Endothelial cell (in vitro differentiated cells): ENCODE results near the gene B9D1. TPM values are rescaled to one million over a fixed set of nuclear protein-coding genes. Genes with fewer than 3 reads are reported as not detected.

Experiments used
- DNase-seq: peaks from one replicate; pipeline ENCODE4 v3.0.0; 2021; ENCODE audit warnings: low spot score
- H3K27ac Mint-ChIP-seq: one replicate; pipeline ENCODE4 v1.8.0; 2021; ENCODE audit warnings: mixed read lengths, inconsistent platforms; ENCODE audit not compliant: unreplicated experiment
- H3K27me3 Mint-ChIP-seq: one replicate; pipeline ENCODE4 v1.8.0; 2021; ENCODE audit warnings: mild to moderate bottlenecking, moderate library complexity, mixed read lengths, inconsistent platforms; ENCODE audit not compliant: unreplicated experiment
- H3K36me3 Mint-ChIP-seq: one replicate; pipeline ENCODE4 v1.8.0; 2021; ENCODE audit warnings: mild to moderate bottlenecking, low read depth, mixed read lengths, inconsistent platforms; ENCODE audit not compliant: unreplicated experiment
- H3K4me1 Mint-ChIP-seq: one replicate; pipeline ENCODE4 v1.8.0; 2021; ENCODE audit warnings: mild to moderate bottlenecking, mixed read lengths, inconsistent platforms; ENCODE audit not compliant: unreplicated experiment
- H3K4me3 Mint-ChIP-seq: one replicate; pipeline ENCODE4 v1.8.0; 2021; ENCODE audit warnings: mild to moderate bottlenecking, mixed read lengths, inconsistent platforms; ENCODE audit not compliant: unreplicated experiment
- H3K9me3 Mint-ChIP-seq: one replicate; pipeline ENCODE4 v1.8.0; 2021; ENCODE audit warnings: mixed read lengths, inconsistent platforms; ENCODE audit not compliant: unreplicated experiment
- CTCF ChIP-seq: fragments of 200-600 bp; sonication (generic); IDR thresholded peaks from one replicate; pipeline ENCODE4 v1.5.0; 2021; ENCODE audit warnings: antibody characterized with exemption; ENCODE audit not compliant: unreplicated experiment
- total RNA-seq: library from RNA; stranded (reverse); fragmentation: NEBNext Ultra II Directional; extraction: Animal tissue kit (Norgen Biotek cat#: 25700); gene quantifications from one replicate; pipeline ENCODE4 v1.2.1, GENCODE V29; 2021; ENCODE audit not compliant: unreplicated experiment

Gene B9D1
- total RNA-seq, 1 donor from 2014 or later = 6.2 TPM

- Mint-ChIP-seq H3K27ac (peak within 1 kb of the TSS; percentile 98), H3K4me1 (peaks cover 14% of the 10 kb centered on the region), H3K27me3 (peaks cover 7% of the 10 kb centered on the region), H3K4me3 (peak within 1 kb of the TSS; percentile 99), H3K36me3 (peaks cover 20% of the 10 kb centered on the region), H3K9me3 (no peaks in the 10 kb centered on the region)
- TF ChIP-seq CTCF = no peak
- no peak for DNase-seq
These were observed 16.2 kb upstream of the B9D1 start, which contains the start of gene MAPK7 for GRCh38 chr17:19378416-19379360. Gene MAPK7 (plus strand): TSS chr17:19378498. CDS start chr17:19378901, 403 bp downstream.

GRCh38 chr17:19377602-19378415, 15.3 kb upstream of the B9D1 start:
- DNase-seq = peak; percentile 98
- Mint-ChIP-seq H3K27ac (peak overlapping the region; percentile 98), H3K27me3 (peaks cover 7% of the 10 kb centered on the region), H3K4me3 (peak overlapping the region; percentile 99), H3K4me1 (peaks cover 14% of the 10 kb centered on the region), H3K9me3 (no peaks in the 10 kb centered on the region), H3K36me3 (peaks cover 13% of the 10 kb centered on the region)
- TF ChIP-seq CTCF = no peak

- DNase-seq = no peak
These were observed 14.3 kb upstream of the B9D1 start for GRCh38 chr17:19376811-19377210.

DNA sequence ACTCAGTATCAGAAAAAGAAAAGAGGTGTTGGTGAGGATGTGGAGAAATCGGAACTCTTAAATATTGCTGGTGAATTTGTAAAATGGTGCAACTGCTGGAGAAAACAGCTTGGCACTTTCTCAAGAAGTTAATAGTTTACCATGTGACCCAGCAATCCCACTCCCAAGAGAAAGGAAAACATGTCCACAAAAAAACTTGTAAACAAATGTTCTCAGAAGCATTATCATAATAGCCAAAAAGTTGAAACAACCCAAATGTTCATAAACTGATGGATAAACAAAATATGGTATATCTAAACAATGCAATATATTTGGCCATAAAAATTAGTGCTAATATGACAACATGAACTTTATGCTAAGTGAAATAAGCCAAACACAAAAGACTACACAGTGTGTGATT, 13.2 kb upstream of the B9D1 start:
- no peak for TF ChIP-seq CTCF
- peaks cover 12% of the 10 kb centered on the region for H3K36me3 Mint-ChIP-seq

More at GRCh38 chr17:19376811-19377210, 14.3 kb upstream of the B9D1 start:
- no peak for TF ChIP-seq CTCF
- Mint-ChIP-seq H3K4me3 (peak overlapping the region; percentile 99), H3K27me3 (peaks cover 7% of the 10 kb centered on the region), H3K9me3 (no peaks in the 10 kb centered on the region), H3K4me1 (peaks cover 19% of the 10 kb centered on the region), H3K36me3 (peaks cover 13% of the 10 kb centered on the region), H3K27ac (peak overlapping the region; percentile 98)

More for the DNA sequence above, 13.2 kb upstream of the B9D1 start:
- peaks cover 19% of the 10 kb centered on the region for H3K4me1 Mint-ChIP-seq
- H3K4me3 Mint-ChIP-seq = peak overlapping the region; percentile 69
- DNase-seq = no peak
- H3K27ac Mint-ChIP-seq = no peak overlapping the region
- H3K27me3 Mint-ChIP-seq = peaks cover 9% of the 10 kb centered on the region
- H3K9me3 Mint-ChIP-seq = no peaks in the 10 kb centered on the region
